ENCODE results near the gene YWHAB. TPM values are rescaled to one million over a fixed set of nuclear protein-coding genes. Genes with fewer than 3 reads are reported as not detected.

YWHAB gene
- total RNA-seq, 1 experiment from 2014 or later, result 118 TPM

- no peaks in the 10 kb centered on the region for H4K20me1 ChIP-seq (ENCODE audit: low read length)
Measured at GRCh38 chr20:44840826-44841225, 44.7 kb upstream of the YWHAB start.

GRCh38 chr20:44841955-44842354 lies 43.5 kb upstream of the YWHAB start:
- H4K20me1 ChIP-seq (ENCODE audit: low read length), result no peaks in the 10 kb centered on the region
- BruUV-seq (replicated peaks), result no TSS peak
- TF ChIP-seq EZH2phosphoT487 (IDR thresholded peaks at IDR 0.05; ENCODE audit: borderline replicate concordance, low read length) (no peak), CTCF (conservative IDR thresholded peaks at IDR 0.05; ENCODE audit: low read depth, low read length) (no peak), EZH2 (IDR thresholded peaks at IDR 0.05; ENCODE audit: low read length, unreplicated experiment) (no peak)
- DNase-seq, result no peak
- no peaks in the 10 kb centered on the region for H3K36me3 ChIP-seq (ENCODE audit: low read depth, low read length)
- H3K9me3 ChIP-seq (ENCODE audit: low read length), result no peaks in the 10 kb centered on the region
- H3F3A ChIP-seq (ENCODE audit: low read length, unreplicated experiment), result no peaks in the 10 kb centered on the region
- CTCF ChIA-PET, result no interaction called here
- H3K4me1 ChIP-seq (ENCODE audit: insufficient read depth, low read length), result no peaks in the 10 kb centered on the region
- intact Hi-C loops (cut with micrococcal nuclease), result no loop called here
- H3K9me2 ChIP-seq (replicated peaks; ENCODE audit: low read length), result no peaks in the 10 kb centered on the region
- ATAC-seq, result no peak
- peaks cover 88% of the 10 kb centered on the region for H3K27me3 ChIP-seq (ENCODE audit: low read length)
- no peak overlapping the region for H3K9ac ChIP-seq (ENCODE audit: low read length)
- H3K79me2 ChIP-seq (ENCODE audit: low read length), result no peaks in the 10 kb centered on the region
- no peak overlapping the region for H3K4me3 ChIP-seq (ENCODE audit: low read length)
- H3K27ac ChIP-seq (ENCODE audit: low read length), result no peak overlapping the region
- POLR2A ChIA-PET (ENCODE audit: unreplicated experiment), result no interaction called here
- no peak overlapping the region for H2AFZ ChIP-seq (ENCODE audit: low read length)
- no peak overlapping the region for H3K4me2 ChIP-seq (ENCODE audit: low read length)

More at GRCh38 chr20:44840826-44841225, 44.7 kb upstream of the YWHAB start:
- DNase-seq (no peak), ATAC-seq (no peak)
- Histone ChIP-seq H3K4me1 (ENCODE audit: insufficient read depth, low read length) (no peaks in the 10 kb centered on the region), H3K79me2 (ENCODE audit: low read length) (no peaks in the 10 kb centered on the region), H3K27me3 (ENCODE audit: low read length) (peaks cover 89% of the 10 kb centered on the region), H3K9ac (ENCODE audit: low read length) (no peak overlapping the region), H3K9me2 (replicated peaks; ENCODE audit: low read length) (no peaks in the 10 kb centered on the region), H3K4me3 (ENCODE audit: low read length) (no peak overlapping the region), H3F3A (ENCODE audit: low read length, unreplicated experiment) (no peaks in the 10 kb centered on the region), H3K36me3 (ENCODE audit: low read depth, low read length) (no peaks in the 10 kb centered on the region), H2AFZ (ENCODE audit: low read length) (no peak overlapping the region), H3K4me2 (ENCODE audit: low read length) (no peak overlapping the region), H3K27ac (ENCODE audit: low read length) (no peak overlapping the region), H3K9me3 (ENCODE audit: low read length) (no peaks in the 10 kb centered on the region)
- ChIA-PET POLR2A (ENCODE audit: unreplicated experiment) (no interaction called here), CTCF (no interaction called here)
- intact Hi-C loops (cut with micrococcal nuclease), result no loop called here
- no TSS peak for BruUV-seq (replicated peaks)
- no peak for TF ChIP-seq EZH2 (IDR thresholded peaks at IDR 0.05; ENCODE audit: low read length, unreplicated experiment)

GRCh38 chr20:44843876-44844275 lies 41.6 kb upstream of the YWHAB start:
- CTCF ChIA-PET, result no interaction called here

More at GRCh38 chr20:44843876-44844275, 41.6 kb upstream of the YWHAB start:
- no peaks in the 10 kb centered on the region for H3K79me2 ChIP-seq (ENCODE audit: low read length)
- no peaks in the 10 kb centered on the region for H3K9me3 ChIP-seq (ENCODE audit: low read length)
- DNase-seq (no peak), ATAC-seq (no peak)
- no peak overlapping the region for H3K9ac ChIP-seq (ENCODE audit: low read length)
- no peak for TF ChIP-seq EZH2phosphoT487 (IDR thresholded peaks at IDR 0.05; ENCODE audit: borderline replicate concordance, low read length)
- no peak for TF ChIP-seq CTCF (conservative IDR thresholded peaks at IDR 0.05; ENCODE audit: low read depth, low read length)
- no peak for TF ChIP-seq EZH2 (IDR thresholded peaks at IDR 0.05; ENCODE audit: low read length, unreplicated experiment)
- H4K20me1 ChIP-seq (ENCODE audit: low read length), result no peaks in the 10 kb centered on the region
- POLR2A ChIA-PET (ENCODE audit: unreplicated experiment), result no interaction called here
- no peaks in the 10 kb centered on the region for H3K36me3 ChIP-seq (ENCODE audit: low read depth, low read length)
- no peak overlapping the region for H2AFZ ChIP-seq (ENCODE audit: low read length)
- intact Hi-C loops (cut with micrococcal nuclease), result no loop called here
- H3K4me1 ChIP-seq (ENCODE audit: insufficient read depth, low read length), result no peaks in the 10 kb centered on the region
- no peak overlapping the region for H3K27ac ChIP-seq (ENCODE audit: low read length)
- H3K9me2 ChIP-seq (replicated peaks; ENCODE audit: low read length), result no peaks in the 10 kb centered on the region
- no peaks in the 10 kb centered on the region for H3F3A ChIP-seq (ENCODE audit: low read length, unreplicated experiment)
- H3K27me3 ChIP-seq (ENCODE audit: low read length), result peaks cover 73% of the 10 kb centered on the region
- BruUV-seq (replicated peaks), result no TSS peak
- H3K4me2 ChIP-seq (ENCODE audit: low read length), result no peak overlapping the region
- H3K4me3 ChIP-seq (ENCODE audit: low read length), result no peak overlapping the region
